Left cardiac atrium (tissue), 4 donors: Measurements from ENCODE around the gene UIMC1. TPM values are rescaled to one million over a fixed set of nuclear protein-coding genes. Genes with fewer than 3 reads are reported as not detected.

ENCODE experiments used
- ATAC-seq, 2 donors: fragments of 200-7000 bp; cut with Tn5 transposase; one replicate each; pipeline ENCODE4 v1.9.1; 2020; ENCODE audit warnings: mild to moderate bottlenecking in 2 of 2, moderate library complexity in 2 of 2
- DNase-seq: peaks from one replicate; pipeline ENCODE4 v3.0.0-alpha.2; 2020
- intact Hi-C, 2 donors: fragments of 100-400 bp; cut with DNase I; formaldehyde crosslinking; loops; one replicate each; pipeline versions ENCODE4 v1.14.1 to v1.15.1; 2022 to 2023
- total RNA-seq, 2 donors: library from RNA; stranded (reverse); fragmentation: NEBNext Ultra II Directional; extraction: Animal tissue kit (Norgen Biotek cat#: 25700); gene quantifications; one replicate each; pipeline ENCODE4 v1.2.1, GENCODE V29; 2021
- donor health status: DM: no; HTN: yes; CAD: no.
- donor health status: DM: no; HTN: yes; CAD: no; lungs with severe emphysema.
- donor health status: DM: yes; HTN: yes; CAD: no.
- donor health status: Dilated cardiomyopathy.

The UIMC1 gene
- total RNA-seq, 2 donors from 2014 or later = 25.4 to 32.1 TPM

- ATAC-seq (no peak), DNase-seq (no peak)
- intact Hi-C loops = no loop called here
Measured at GRCh38 chr5:176979669-176980068, 26.9 kb downstream of the UIMC1 start.

DNA sequence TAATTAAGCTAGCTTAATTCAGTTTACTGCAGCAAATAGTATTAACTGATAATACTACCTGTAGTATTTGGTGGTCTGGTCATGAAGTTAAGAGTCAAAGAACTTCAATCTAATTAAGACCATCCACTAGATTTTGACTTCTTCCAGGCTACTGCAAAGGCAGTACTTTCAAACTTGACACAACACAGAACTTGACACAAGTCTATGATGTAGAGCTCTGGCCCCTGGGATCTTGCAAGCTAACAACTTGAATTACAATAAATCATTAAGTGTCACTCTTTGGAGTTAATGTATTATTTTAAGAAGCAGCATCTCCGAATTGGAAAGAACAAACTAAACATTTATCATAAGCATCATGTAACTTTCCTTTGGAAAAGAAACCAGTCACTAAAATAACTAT is 40.9 kb downstream of the UIMC1 start:
- no peak for ATAC-seq
- intact Hi-C loops = no loop called here
- no peak for DNase-seq

- ATAC-seq = no peak
- no peak for DNase-seq
- intact Hi-C loops = loop anchor here in 1 of 2 donors (5.0 kb wide), 1 partner anchor 297 kb away; no protein-coding TSS in a partner anchor
Measured at GRCh38 chr5:176959051-176959450, 47.5 kb downstream of the UIMC1 start.

DNA sequence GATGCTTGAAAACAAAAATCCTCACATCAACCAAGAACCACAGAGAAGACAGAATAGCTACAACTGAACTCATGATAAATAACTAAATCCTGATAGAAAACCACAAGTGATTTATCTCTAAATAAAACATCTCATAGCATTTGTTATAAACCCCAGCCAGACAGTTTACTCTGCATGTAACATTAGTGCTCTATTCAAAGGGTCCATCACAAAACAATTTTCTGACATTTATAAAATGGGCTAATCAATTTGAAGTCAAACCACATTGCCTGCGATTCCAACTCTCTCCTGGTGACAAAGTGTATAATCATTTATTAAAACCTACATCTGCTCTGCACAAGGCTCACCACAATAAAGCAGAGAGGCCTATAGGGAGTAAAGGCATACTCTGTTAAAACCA is 49.8 kb downstream of the UIMC1 start:
- DNase-seq = no peak
- intact Hi-C loops = loop anchor here in 1 of 2 donors (5.0 kb wide), 1 partner anchor 294 kb away; no protein-coding TSS in a partner anchor

GRCh38 chr5:176955895-176956294 is 50.7 kb downstream of the UIMC1 start:
- no peak for ATAC-seq
- DNase-seq = no peak
- intact Hi-C loops = loop anchor here in 1 of 2 donors (5.0 kb wide), 1 partner anchor 294 kb away; no protein-coding TSS in a partner anchor

More for the DNA sequence above, 49.8 kb downstream of the UIMC1 start:
- no peak for ATAC-seq

GRCh38 chr5:176954050-176954449 is 52.5 kb downstream of the UIMC1 start:
- no peak for DNase-seq

DNA sequence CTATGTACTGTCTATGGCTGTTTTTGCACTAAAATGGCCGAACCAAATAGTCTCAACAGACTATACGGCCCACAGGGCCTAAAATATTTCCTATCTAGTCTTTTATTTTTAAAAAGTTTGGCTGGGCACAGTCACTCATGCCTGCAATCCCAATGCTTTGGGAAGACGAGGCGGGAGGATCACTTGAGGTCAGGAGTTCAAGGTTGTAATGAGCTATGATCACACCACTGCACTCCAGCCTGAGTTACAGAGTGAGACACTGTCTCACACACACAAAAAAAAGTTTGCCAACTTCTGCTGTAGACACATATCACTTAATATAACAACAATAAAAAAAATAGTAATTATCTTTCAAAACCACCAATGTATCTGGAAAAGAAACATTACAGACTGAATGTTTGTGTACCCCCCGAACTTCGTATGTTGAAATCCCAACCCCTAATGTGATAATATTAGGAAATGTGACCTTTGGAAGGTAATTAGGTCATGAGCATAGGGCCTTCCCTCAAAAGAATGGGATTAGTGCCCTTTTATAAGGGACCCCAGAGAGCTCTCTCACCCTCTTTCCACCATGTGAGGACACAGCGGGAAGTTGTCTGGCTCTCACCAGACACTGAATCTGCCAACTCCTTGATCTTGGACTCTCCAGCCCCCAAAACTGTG is 53.9 kb downstream of the UIMC1 start:
- ATAC-seq (no peak), DNase-seq (no peak)
- intact Hi-C loops = no loop called here

More at GRCh38 chr5:176954050-176954449, 52.5 kb downstream of the UIMC1 start:
- no peak for ATAC-seq
- intact Hi-C loops = no loop called here

DNA sequence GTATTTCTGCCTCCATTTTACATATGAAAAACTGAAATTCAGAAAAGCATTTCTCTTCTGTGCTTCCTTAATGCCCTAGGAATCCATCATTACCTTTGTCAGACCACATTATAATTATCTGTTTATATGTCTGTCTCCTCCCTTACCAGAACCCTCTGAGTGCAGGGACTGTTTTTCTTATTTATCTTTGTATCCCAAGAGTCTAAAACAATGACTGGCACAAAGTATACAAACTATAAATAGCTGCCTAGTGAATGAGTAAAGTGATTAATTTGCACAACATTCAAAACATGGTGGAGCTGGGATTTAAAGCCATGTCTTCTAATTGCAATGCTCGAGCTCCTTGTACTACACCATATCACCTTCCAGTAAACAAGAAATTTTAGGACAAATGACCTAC is 58.1 kb downstream of the UIMC1 start:
- intact Hi-C loops = no loop called here
- DNase-seq (no peak), ATAC-seq (no peak)

DNA sequence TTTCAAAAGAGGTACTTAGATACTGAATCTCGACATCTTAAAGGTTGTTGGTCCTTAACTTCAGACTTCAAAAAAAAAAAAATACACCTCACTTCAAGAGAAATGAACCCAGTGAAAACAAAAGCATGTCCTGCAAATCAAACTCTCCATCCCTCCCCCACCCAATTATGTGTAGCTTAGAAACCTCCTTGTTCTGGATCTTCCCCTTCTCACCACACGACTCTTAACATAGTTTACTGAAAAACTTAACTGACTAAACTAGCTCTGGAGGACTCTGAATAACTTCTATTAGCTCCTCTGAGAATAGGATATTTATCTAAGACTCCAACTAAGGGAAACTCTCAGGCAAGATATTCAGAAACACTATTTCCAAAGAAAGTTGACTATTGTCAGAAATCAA is 58.7 kb downstream of the UIMC1 start:
- intact Hi-C loops = no loop called here
- ATAC-seq = no peak
- DNase-seq = no peak

DNA sequence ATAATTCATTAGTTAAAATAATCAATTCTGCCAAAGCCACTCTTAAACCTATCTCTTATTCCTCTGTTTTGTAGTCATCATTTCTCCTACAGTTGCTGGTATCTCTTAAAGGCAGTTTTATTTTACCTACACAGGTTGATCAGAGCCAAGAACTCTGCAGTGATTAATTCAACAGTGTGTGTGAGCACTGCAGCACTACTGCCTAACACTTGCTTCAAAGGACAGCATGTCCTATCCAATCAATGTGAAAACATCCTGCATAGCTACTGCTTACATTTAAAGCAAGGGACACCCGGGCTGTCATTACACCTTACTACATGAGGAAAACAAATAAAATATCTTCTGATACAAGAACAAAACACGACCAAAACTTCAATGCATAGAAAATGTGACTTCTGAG is 62.3 kb downstream of the UIMC1 start:
- no peak for ATAC-seq
- DNase-seq = no peak
- intact Hi-C loops = no loop called here

DNA sequence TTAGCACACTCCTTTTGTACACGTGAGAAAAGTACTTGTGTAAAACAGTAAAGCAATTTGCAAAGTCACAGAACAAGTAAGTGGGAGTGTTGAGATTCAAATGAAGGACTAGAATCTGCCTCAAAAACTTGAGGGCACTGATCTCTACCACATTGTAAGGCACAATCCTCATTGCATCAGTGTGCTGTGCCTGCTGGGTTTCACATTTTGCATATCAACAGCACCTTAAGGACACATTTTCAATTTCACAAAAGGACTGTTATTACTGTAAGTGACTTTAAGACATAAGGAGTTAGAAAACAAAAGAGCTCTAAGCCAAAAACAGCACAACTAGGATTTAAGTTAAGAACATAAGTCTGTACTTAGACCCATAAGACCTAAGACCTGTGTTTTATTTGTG is 62.8 kb downstream of the UIMC1 start:
- no peak for DNase-seq
- ATAC-seq = no peak
- intact Hi-C loops = no loop called here

GRCh38 chr5:176941951-176942350 is 64.6 kb downstream of the UIMC1 start:
- intact Hi-C loops = no loop called here
- no peak for DNase-seq
- ATAC-seq = no peak

DNA sequence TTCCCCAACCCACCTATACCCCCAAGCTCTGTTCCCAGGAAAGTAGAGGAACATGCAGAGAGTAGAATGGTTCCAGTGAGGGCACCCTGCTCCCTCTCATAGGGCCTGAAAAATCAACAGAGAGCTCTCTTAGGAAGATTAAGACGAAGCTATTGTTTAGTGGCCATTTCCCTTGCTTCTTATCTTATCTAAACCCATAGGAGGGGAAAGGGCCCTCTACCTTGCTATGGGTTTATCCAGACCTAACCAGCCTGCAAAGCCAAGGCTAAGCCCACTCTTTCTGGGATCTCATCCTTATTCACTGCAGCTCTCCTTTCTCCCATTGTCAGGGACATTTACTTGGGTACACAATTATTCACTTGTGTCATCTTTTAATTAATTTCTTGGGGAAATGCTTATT is 68.1 kb downstream of the UIMC1 start:
- intact Hi-C loops = no loop called here
- DNase-seq = no peak
- no peak for ATAC-seq

DNA sequence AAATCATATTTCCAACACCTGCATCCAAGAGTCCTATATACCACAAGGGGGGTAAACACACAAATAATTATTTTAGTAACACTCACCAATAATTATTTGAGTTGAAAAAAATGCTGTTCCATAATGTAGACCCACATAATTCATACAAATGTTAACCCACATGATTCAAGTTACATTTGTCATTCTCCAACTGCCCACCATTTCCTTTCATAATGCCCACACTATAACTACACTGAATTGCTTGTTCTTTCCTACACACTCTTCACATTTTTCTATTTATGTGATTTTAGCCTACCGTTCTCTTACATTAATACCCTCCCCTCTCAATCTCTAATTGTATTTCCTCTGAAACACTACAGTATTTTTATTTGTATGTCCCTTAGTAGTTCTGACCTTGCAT is 71.6 kb downstream of the UIMC1 start:
- DNase-seq (no peak), ATAC-seq (no peak)
- intact Hi-C loops = no loop called here

GRCh38 chr5:176934309-176934930 is 72.2 kb downstream of the UIMC1 start:
- intact Hi-C loops = no loop called here
- ATAC-seq (no peak), DNase-seq (no peak)

- ATAC-seq (no peak), DNase-seq (no peak)
- intact Hi-C loops = no loop called here
Measured at GRCh38 chr5:176929654-176930053, 76.9 kb downstream of the UIMC1 start.

GRCh38 chr5:176927562-176927961 is 79.0 kb downstream of the UIMC1 start:
- no peak for DNase-seq
- intact Hi-C loops = no loop called here
- ATAC-seq = no peak

- DNase-seq = no peak
- intact Hi-C loops = no loop called here
- ATAC-seq = no peak
Measured at GRCh38 chr5:176922817-176923216, 83.8 kb downstream of the UIMC1 start.

GRCh38 chr5:176921714-176922113 is 84.9 kb downstream of the UIMC1 start:
- DNase-seq = no peak
- intact Hi-C loops = no loop called here
- ATAC-seq = no peak

- intact Hi-C loops = no loop called here
- ATAC-seq (no peak), DNase-seq (no peak)
Measured at GRCh38 chr5:176918613-176919012, 88.0 kb downstream of the UIMC1 start.

- intact Hi-C loops = no loop called here
- DNase-seq (no peak), ATAC-seq (no peak)
Measured at GRCh38 chr5:176916337-176916736, 90.2 kb downstream of the UIMC1 start.
